A549 (cell line): ENCODE measurements around the gene LLGL2. TPM values are rescaled to one million over a fixed set of nuclear protein-coding genes. Genes with fewer than 3 reads are reported as not detected.

Source experiments
- ATAC-seq, 2 experiments: fragments of 200-7000 bp in 1 of 2; fragments of >200 bp in 1 of 2; cut with Nextera tagmentation in 1 of 2; cut with Tn5 transposase in 1 of 2; 3 replicates each; pipeline versions ENCODE4 v1.8.0 to v1.9.1; 2018 to 2020; ENCODE audit warnings: mild to moderate bottlenecking in 1 of 2, moderate library complexity in 1 of 2
- CTCF ChIA-PET: fragments of 300-600 bp; sonication (Branson Sonifier 250); formaldehyde crosslinking; extraction: SDS; loops from one replicate; lab custom pipeline; 2021; ENCODE audit warnings: antibody characterized with exemption, inconsistent platforms; lab: Yijun Ruan, JAX
- POLR2A ChIA-PET: fragments of 350-600 bp; formaldehyde crosslinking; extraction: SDS; loops from one replicate; lab custom pipeline; 2021; ENCODE audit warnings: antibody characterized with exemption, inconsistent platforms; lab: Yijun Ruan, JAX
- DNase-seq, 2 experiments: peaks; one replicate each; pipeline versions ENCODE4 v3.0.0 to v3.0.0-alpha.2; 2011 to 2016; ENCODE audit warnings: low read depth in 1 of 2, low spot score in 1 of 2
- FAIRE-seq: peaks from 2 replicates; lab custom pipeline; 2011; peaks lifted over from hg19 to GRCh38; lab: Jason Lieb, UNC
- H3K27ac ChIP-seq, 2 experiments: fragments of >200 bp; sonication (Bioruptor Twin); formaldehyde crosslinking; 3 replicates each; pipeline ENCODE4 v1.5.1; 2016 to 2017
- H3K4me1 ChIP-seq: fragments of >200 bp; sonication (Bioruptor Twin); formaldehyde crosslinking; 3 replicates; pipeline ENCODE4 v1.6.1; 2016
- H3K4me2 ChIP-seq: fragments of >200 bp; sonication (Bioruptor Twin); formaldehyde crosslinking; 3 replicates; pipeline ENCODE4 v1.6.1; 2016
- H3K4me3 ChIP-seq: fragments of >200 bp; sonication (Bioruptor Twin); formaldehyde crosslinking; 3 replicates; pipeline ENCODE4 v1.5.1; 2016
- H3K9me3 ChIP-seq: fragments of >200 bp; sonication (Bioruptor Twin); formaldehyde crosslinking; 3 replicates; pipeline ENCODE4 v1.6.1; 2016
- CBX8 ChIP-seq: fragments of 200-600 bp; sonication (generic); IDR thresholded peaks from 2 replicates; pipeline ENCODE4 v1.6.1; 2016
- ELK1 ChIP-seq: fragments of 150-350 bp; IDR thresholded peaks from 2 replicates; pipeline ENCODE4 v1.6.1; 2014; ENCODE audit warnings: low read depth, mild to moderate bottlenecking, low read length
- ESRRA ChIP-seq: fragments of 150-350 bp; IDR thresholded peaks from 2 replicates; pipeline ENCODE4 v1.6.1; 2014; ENCODE audit warnings: mild to moderate bottlenecking, low read length, borderline replicate concordance
- JUN ChIP-seq, 2 experiments: fragments of >200 bp; sonication (Bioruptor Twin); formaldehyde crosslinking; IDR thresholded peaks; 2 replicates in 1 of 2; 3 replicates in 1 of 2; pipeline ENCODE4 v1.6.1; 2016 to 2017
- JUNB ChIP-seq: fragments of >200 bp; sonication (Bioruptor Twin); formaldehyde crosslinking; IDR thresholded peaks from 2 replicates; pipeline ENCODE4 v1.6.1; 2016
- MYC ChIP-seq: IDR thresholded peaks from 2 replicates; pipeline ENCODE4 v1.6.1; 2012; ENCODE audit warnings: mild to moderate bottlenecking, inconsistent platforms, low read length, improper control_type of control experiment, borderline replicate concordance
- NFE2L2 ChIP-seq: fragments of 150-350 bp; conservative IDR thresholded peaks from 2 replicates; pipeline ENCODE4 v1.6.1; 2014; ENCODE audit warnings: low read length
- PBX3 ChIP-seq: IDR thresholded peaks from 2 replicates; pipeline ENCODE4 v1.6.1; 2012
- REST ChIP-seq: fragments of 200-600 bp; sonication (generic); IDR thresholded peaks from 2 replicates; pipeline ENCODE4 v1.6.1; 2016; ENCODE audit warnings: antibody characterized with exemption, mild to moderate bottlenecking, moderate library complexity
- ZC3H11A ChIP-seq: fragments of 450-650 bp; IDR thresholded peaks from 2 replicates; pipeline ENCODE4 v1.6.1; 2014; ENCODE audit warnings: antibody characterized with exemption, mild to moderate bottlenecking
- ZFP36 ChIP-seq: fragments of 450-650 bp; IDR thresholded peaks from 2 replicates; pipeline ENCODE4 v1.6.1; 2014; ENCODE audit warnings: borderline replicate concordance; ENCODE audit not compliant: partially characterized antibody
- WGBS: methylation state at CpG from one replicate; pipeline ENCODE4 v1.1.6; 2017; ENCODE audit errors: missing lambda C conversion rate; 5-methylcytosine and 5-hydroxymethylcytosine counted together
- polyA plus RNA-seq, 4 experiments: library from polyadenylated mRNA; depleted of rRNA in 3 of 4; stranded (reverse); fragments of >200 nt; fragmentation: RNase III in 1 of 4; extraction: RNeasy Plus Mini Kit Qiagen cat#74134 plus additional on column Dnase treatment in 1 of 4; gene quantifications; 2 replicates in 3 of 4; 3 replicates in 1 of 4; pipeline ENCODE4 v1.2.3, GENCODE V29; 2011 to 2017

Gene LLGL2
- polyA plus RNA-seq, 2 of the 4 experiments (the other 2 are of a cell fraction): 18.9 to 35.0 TPM

- TF ChIP-seq ELK1 (no peak), MYC (no peak), JUNB (no peak), CBX8 (no peak)
These were observed 9.6 kb downstream of the LLGL2 start (continued) for GRCh38 chr17:75535119-75535537.

GRCh38 chr17:75535871-75536270 is 10.4 kb downstream of the LLGL2 start:
- ATAC-seq (no peak), FAIRE-seq (no peak), DNase-seq (no peak)
- POLR2A ChIA-PET: no interaction called here
- H3K4me2 ChIP-seq: no peak overlapping the region
- H3K4me1 ChIP-seq: peaks cover 27% of the 10 kb centered on the region
- TF ChIP-seq ESRRA: no peak
- H3K4me3 ChIP-seq: no peak overlapping the region
- no peaks in the 10 kb centered on the region for H3K9me3 ChIP-seq
- CTCF ChIA-PET: interaction anchor here (1.1 to 1.3 kb wide), 7 partner anchors 9 to 296 kb away, joined by 3 to 4 read pairs (median 3); partner anchors contain the start of genes SMIM5 and TSEN54
- WGBS: 90% methylated on average over 8 of the region's 8 CpGs
- no peak overlapping the region for H3K27ac ChIP-seq

GRCh38 chr17:75536366-75536765 is 10.9 kb downstream of the LLGL2 start:
- TF ChIP-seq NFE2L2 (no peak), PBX3 (no peak), ZC3H11A (no peak), ZFP36 (no peak)
- H3K4me3 ChIP-seq: no peak overlapping the region
- peaks cover 27% of the 10 kb centered on the region for H3K4me1 ChIP-seq
- 85% methylated on average over 10 of the region's 10 CpGs for WGBS
- no peak overlapping the region for H3K4me2 ChIP-seq
- no peaks in the 10 kb centered on the region for H3K9me3 ChIP-seq
- H3K27ac ChIP-seq: no peak overlapping the region
- ChIA-PET POLR2A (no interaction called here), CTCF (interaction anchor here (1.3 to 2.8 kb wide), 3 partner anchors 9 to 296 kb away, joined by 3 to 14 read pairs (median 4); partner anchors contain the start of gene TSEN54)
- FAIRE-seq: no peak
- DNase-seq: no peak
- ATAC-seq: no peak

GRCh38 chr17:75539967-75540729 is 14.7 kb downstream of the LLGL2 start:
- ChIA-PET POLR2A (interaction anchor here (0.5 kb wide), 1 partner anchor 19 kb away, joined by 5 read pairs; no protein-coding TSS in a partner anchor), CTCF (interaction anchor here (0.6 to 3.5 kb wide), 4 partner anchors 10 to 209 kb away, joined by 3 to 14 read pairs (median 3); partner anchors contain the start of gene SMIM5)
- peak overlapping the region in 1 of 2 experiments; percentile 68; a peak in 3 of 6 replicates for H3K27ac ChIP-seq
- H3K4me3 ChIP-seq: no peak overlapping the region
- no peaks in the 10 kb centered on the region for H3K9me3 ChIP-seq
- 91% methylated on average over 13 of the region's 13 CpGs for WGBS
- TF ChIP-seq JUN (IDR thresholded peaks at IDR 0.05) (0 out of 5 replicates have a peak, but pooled peaks of 1 of the 2 experiments have one; percentile 6), REST (no peak)
- ATAC-seq (peak; percentile 16 to 22; a peak in 4 of 6 replicates), DNase-seq (no peak), FAIRE-seq (no peak)
- H3K4me2 ChIP-seq: no peak overlapping the region
- H3K4me1 ChIP-seq: peaks cover 18% of the 10 kb centered on the region
